OCI-LY1 (cell line): ENCODE results near the gene BCR.

Source experiments
- CTCF ChIP-seq: fragments of 200-600 bp; sonication (generic), shearing (Covaris generic); IDR thresholded peaks from 2 replicates; pipeline ENCODE4 v1.5.1; 2017; ENCODE audit warnings: mild to moderate bottlenecking, antibody characterized with exemption, low read length, moderate library complexity, mixed read lengths
- EZH2 ChIP-seq: fragments of 200-600 bp; sonication (generic), shearing (Covaris generic); IDR thresholded peaks from 2 replicates; pipeline ENCODE4 v1.8.0; 2017; ENCODE audit warnings: borderline replicate concordance, mixed run types, mild to moderate bottlenecking, antibody characterized with exemption, low read length, moderate library complexity, mixed read lengths

- TF ChIP-seq CTCF = no peak
- TF ChIP-seq EZH2 = no peak
Measured at GRCh38 chr22:23242473-23243001, 62.2 kb downstream of the BCR start.
